ENCODE measurements around the gene TMEM140. TPM values are rescaled to one million over a fixed set of nuclear protein-coding genes. Genes with fewer than 3 reads are reported as not detected.
"Not testable (repeated sequence)": the region's sequence is repeated elsewhere in the genome, so short reads cannot be mapped to it uniquely, and the experiment has no call there.

TMEM140 gene
- total RNA-seq, 2 experiments from 2014 or later, result 6.2 to 7.6 TPM

DNA sequence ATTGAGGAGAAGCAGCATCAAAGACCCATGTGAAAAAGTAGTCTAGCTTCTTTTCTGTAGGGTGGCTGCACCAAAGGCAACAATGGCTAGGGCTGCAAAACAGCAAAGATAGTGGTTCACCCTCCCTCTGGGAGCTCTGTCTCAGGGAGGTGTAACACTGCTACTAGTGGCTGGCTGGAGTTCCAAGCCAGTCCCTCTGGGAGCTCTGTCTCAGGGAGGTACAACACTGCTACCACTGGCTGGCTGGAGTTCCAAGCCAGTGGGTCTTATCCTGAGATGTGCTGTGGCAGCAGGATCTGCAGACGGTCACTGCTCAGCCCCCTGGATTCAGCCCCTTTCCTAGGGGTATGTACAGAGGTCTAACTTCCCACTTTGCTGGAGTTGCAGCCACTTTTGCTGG lies 37.9 kb upstream of the TMEM140 start:
- intact Hi-C loops (cut with micrococcal nuclease), result no loop called here
- CTCF ChIA-PET, result interaction anchor here (0.7 kb wide), 1 partner anchor 93 kb away, joined by 3 read pairs; no protein-coding TSS in a partner anchor
- TF ChIP-seq CTCF (IDR thresholded peaks at IDR 0.05), result no peak
- no peak overlapping the region for H3K27ac Mint-ChIP-seq
- no peaks in the 10 kb centered on the region for H3K4me1 Mint-ChIP-seq (ENCODE audit: low read depth)
- H3K4me3 Mint-ChIP-seq, result no peak overlapping the region
- ATAC-seq (no peak), DNase-seq (no peak)
- H3K27me3 Mint-ChIP-seq, result no peaks in the 10 kb centered on the region
- POLR2A ChIA-PET, result no interaction called here
- peaks cover 4% of the 10 kb centered on the region for H3K9me3 Mint-ChIP-seq
- H3K36me3 Mint-ChIP-seq (ENCODE audit: low read depth), result no peaks in the 10 kb centered on the region

DNA sequence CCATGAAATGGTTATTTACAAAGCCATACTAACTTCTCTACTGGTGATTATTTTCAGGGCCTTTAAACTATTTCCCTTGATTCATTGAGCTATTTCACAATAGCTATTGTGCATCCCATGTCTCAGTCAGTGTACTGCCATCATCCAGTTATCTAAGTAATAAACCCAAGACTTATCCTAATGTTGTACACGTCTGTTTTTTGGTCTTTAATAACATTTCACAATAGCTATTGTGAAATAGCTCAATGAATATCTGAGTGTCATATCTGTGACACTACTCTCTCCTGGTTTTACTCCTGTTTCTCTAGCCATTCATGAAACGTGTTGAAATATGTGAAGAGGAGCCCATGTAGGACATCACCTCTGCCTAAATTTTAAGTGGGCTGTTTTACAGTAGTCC lies 36.5 kb upstream of the TMEM140 start:
- H3K27ac Mint-ChIP-seq, result no peak overlapping the region
- ATAC-seq (no peak), DNase-seq (no peak)
- H3K27me3 Mint-ChIP-seq, result no peaks in the 10 kb centered on the region
- no peaks in the 10 kb centered on the region for H3K9me3 Mint-ChIP-seq
- no peaks in the 10 kb centered on the region for H3K36me3 Mint-ChIP-seq (ENCODE audit: low read depth)
- ChIA-PET CTCF (no interaction called here), POLR2A (interaction anchor here (0.6 kb wide), 1 partner anchor 64 kb away, joined by 3 read pairs; no protein-coding TSS in a partner anchor)
- no peak overlapping the region for H3K4me3 Mint-ChIP-seq
- no peaks in the 10 kb centered on the region for H3K4me1 Mint-ChIP-seq (ENCODE audit: low read depth)
- no peak for TF ChIP-seq CTCF (IDR thresholded peaks at IDR 0.05)
- intact Hi-C loops (cut with micrococcal nuclease), result no loop called here

GRCh38 chr7:135114622-135115021 lies 33.2 kb upstream of the TMEM140 start:
- no peaks in the 10 kb centered on the region for H3K27me3 Mint-ChIP-seq
- H3K36me3 Mint-ChIP-seq (ENCODE audit: low read depth), result peaks cover 11% of the 10 kb centered on the region
- H3K4me1 Mint-ChIP-seq (ENCODE audit: low read depth), result no peaks in the 10 kb centered on the region
- no peak for DNase-seq
- H3K4me3 Mint-ChIP-seq, result no peak overlapping the region
- no peak overlapping the region for H3K27ac Mint-ChIP-seq
- peaks cover 4% of the 10 kb centered on the region for H3K9me3 Mint-ChIP-seq
- CTCF ChIA-PET, result interaction anchor here (0.8 to 1.5 kb wide), 4 partner anchors 8 to 128 kb away, joined by 3 read pairs; partner anchors contain the start of gene AGBL3
- no peak for ATAC-seq
- POLR2A ChIA-PET, result no interaction called here
- TF ChIP-seq CTCF (IDR thresholded peaks at IDR 0.05), result no peak
- intact Hi-C loops (cut with micrococcal nuclease), result no loop called here

GRCh38 chr7:135117096-135117495 lies 30.8 kb upstream of the TMEM140 start:
- intact Hi-C loops (cut with micrococcal nuclease), result no loop called here
- H3K9me3 Mint-ChIP-seq, result peaks cover 10% of the 10 kb centered on the region
- DNase-seq (no peak), ATAC-seq (no peak)
- H3K27me3 Mint-ChIP-seq, result no peaks in the 10 kb centered on the region
- POLR2A ChIA-PET, result no interaction called here
- TF ChIP-seq CTCF (IDR thresholded peaks at IDR 0.05), result no peak
- H3K4me3 Mint-ChIP-seq, result no peak overlapping the region
- no peak overlapping the region for H3K27ac Mint-ChIP-seq
- H3K36me3 Mint-ChIP-seq (ENCODE audit: low read depth), result peaks cover 17% of the 10 kb centered on the region
- no peaks in the 10 kb centered on the region for H3K4me1 Mint-ChIP-seq (ENCODE audit: low read depth)
- CTCF ChIA-PET, result no interaction called here

DNA sequence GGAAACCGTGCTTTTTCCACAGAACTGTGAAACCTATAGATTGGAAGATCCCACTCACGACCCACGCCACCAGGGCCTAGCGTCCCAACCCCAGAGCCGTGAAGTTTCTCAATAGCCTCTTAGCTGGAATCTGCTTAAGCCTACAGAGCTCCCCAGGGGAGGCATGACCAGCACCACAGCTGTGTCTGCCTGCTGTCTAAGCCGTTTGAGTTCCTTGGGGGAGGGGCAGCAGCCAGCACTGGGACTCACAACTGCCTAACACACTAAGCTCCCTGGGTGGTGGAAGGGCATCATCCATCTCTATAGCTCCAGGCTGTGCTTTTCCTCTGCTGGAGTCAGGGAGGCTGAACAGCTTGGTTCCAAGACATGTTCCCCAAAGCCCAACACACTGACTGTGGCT lies 26.0 kb upstream of the TMEM140 start:
- H3K27me3 Mint-ChIP-seq, result no peaks in the 10 kb centered on the region
- POLR2A ChIA-PET, result no interaction called here
- CTCF ChIA-PET, result no interaction called here
- no peak for ATAC-seq
- no peak overlapping the region for H3K27ac Mint-ChIP-seq
- no peaks in the 10 kb centered on the region for H3K4me1 Mint-ChIP-seq (ENCODE audit: low read depth)
- peaks cover 13% of the 10 kb centered on the region for H3K9me3 Mint-ChIP-seq
- H3K4me3 Mint-ChIP-seq, result no peak overlapping the region
- H3K36me3 Mint-ChIP-seq (ENCODE audit: low read depth), result peaks cover 17% of the 10 kb centered on the region
- intact Hi-C loops (cut with micrococcal nuclease), result no loop called here
- no peak for TF ChIP-seq CTCF (IDR thresholded peaks at IDR 0.05)
- no peak for DNase-seq

DNA sequence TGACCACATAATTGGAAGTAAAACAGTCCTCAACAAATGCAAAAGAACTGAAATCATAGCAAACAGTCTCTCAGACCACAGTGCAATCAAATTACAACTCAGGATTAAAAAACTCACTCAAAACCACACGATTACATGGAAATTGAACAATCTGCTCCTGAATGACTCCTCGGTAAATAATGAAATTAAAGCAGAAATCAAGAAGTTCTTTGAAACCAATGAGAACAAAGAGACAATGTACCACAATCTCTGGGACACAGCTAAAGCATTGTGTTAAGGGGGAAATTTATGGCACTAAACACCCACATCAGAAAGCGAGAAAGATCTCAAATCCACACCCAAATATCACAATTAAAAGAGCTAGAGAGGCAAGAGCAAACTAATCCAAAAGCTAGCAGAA lies 23.2 kb upstream of the TMEM140 start:
- CTCF ChIA-PET; H3K4me1 Mint-ChIP-seq (ENCODE audit: low read depth); intact Hi-C loops (cut with micrococcal nuclease); DNase-seq; H3K27ac Mint-ChIP-seq; POLR2A ChIA-PET; H3K36me3 Mint-ChIP-seq (ENCODE audit: low read depth); ATAC-seq; H3K4me3 Mint-ChIP-seq; H3K27me3 Mint-ChIP-seq: not testable (repeated sequence)
- H3K9me3 Mint-ChIP-seq, result peaks cover 14% of the 10 kb centered on the region
